NCI-H2196 (cell line): Measurements from ENCODE around the gene TTC12.

Source experiments
- DNase-seq: peaks from one replicate; lab custom pipeline; 2025; ENCODE audit not compliant: unreplicated experiment; lab: John Stamatoyannopoulos, UW

The TTC12 gene, protein sequence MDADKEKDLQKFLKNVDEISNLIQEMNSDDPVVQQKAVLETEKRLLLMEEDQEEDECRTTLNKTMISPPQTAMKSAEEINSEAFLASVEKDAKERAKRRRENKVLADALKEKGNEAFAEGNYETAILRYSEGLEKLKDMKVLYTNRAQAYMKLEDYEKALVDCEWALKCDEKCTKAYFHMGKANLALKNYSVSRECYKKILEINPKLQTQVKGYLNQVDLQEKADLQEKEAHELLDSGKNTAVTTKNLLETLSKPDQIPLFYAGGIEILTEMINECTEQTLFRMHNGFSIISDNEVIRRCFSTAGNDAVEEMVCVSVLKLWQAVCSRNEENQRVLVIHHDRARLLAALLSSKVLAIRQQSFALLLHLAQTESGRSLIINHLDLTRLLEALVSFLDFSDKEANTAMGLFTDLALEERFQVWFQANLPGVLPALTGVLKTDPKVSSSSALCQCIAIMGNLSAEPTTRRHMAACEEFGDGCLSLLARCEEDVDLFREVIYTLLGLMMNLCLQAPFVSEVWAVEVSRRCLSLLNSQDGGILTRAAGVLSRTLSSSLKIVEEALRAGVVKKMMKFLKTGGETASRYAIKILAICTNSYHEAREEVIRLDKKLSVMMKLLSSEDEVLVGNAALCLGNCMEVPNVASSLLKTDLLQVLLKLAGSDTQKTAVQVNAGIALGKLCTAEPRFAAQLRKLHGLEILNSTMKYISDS

DNA sequence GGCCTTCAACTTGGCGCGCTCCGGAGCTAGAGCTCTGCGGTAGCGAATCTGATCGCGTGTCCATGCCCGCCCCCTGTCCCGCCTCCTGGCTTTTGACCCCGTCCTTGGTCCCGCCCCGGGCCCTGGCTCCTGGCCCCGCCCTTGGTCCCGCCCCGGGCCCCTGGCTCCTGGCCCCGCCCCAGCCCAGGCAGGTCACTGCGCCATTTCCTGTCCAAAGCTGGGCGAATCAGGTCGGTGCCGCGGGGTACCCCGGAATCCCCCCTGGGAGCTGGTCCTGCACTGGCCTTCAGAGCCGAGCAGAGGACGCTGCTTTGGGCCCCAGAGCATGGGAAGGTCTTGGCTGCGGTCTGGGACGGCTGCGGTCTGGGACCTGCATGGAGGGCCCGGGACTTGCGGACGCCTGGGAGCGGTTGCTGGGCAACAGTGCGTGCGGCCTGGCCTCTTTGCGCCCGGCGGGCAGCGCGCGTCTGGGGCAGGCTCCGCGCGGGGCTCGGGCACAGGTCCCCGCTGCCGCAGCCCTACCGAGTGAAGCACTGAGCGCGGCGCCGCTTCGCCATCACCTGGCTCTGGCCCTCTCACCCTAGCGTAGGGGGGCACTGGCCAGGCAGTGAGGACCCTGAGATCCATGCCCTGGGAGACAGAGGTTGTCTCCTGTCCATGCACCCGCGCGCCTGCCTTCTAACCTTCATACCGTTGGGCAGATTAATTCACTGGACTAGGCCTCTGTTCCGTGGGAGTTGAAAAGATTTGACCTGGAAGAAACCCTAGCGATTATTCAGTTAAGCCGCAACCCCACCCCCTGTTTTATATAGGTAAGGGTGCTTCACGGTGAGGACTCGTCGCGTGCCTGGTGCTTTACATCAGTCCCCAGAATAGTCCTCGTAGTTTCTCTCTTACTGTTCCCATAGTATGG lies at the start of gene TTC12:
Gene TTC12 (plus strand): TSS at position 195 of the 913 bp plus-strand sequence. CDS start 1,675 bp downstream, outside the sequence.
- DNase-seq = peak; percentile 93

DNA sequence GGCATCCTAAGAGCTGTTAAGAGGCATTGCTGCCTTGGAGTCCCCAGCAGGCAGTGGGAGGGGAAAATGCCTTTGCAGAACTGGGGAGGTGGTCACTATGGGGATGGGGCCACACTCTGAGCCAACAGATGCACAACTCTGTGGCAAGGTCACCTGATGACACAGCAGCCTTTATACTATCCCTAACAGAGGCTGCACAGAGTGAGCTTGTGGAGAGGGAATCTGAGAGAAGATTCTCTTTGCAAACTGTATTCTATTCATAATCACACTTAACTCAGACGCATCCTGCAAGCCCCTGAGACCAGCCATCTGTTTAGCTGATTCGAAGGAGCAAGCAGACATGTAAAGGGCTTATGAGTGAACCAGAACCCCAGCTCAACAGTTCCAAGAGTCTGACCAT lies 49.0 kb upstream of the TTC12 start:
- DNase-seq = no peak

DNA sequence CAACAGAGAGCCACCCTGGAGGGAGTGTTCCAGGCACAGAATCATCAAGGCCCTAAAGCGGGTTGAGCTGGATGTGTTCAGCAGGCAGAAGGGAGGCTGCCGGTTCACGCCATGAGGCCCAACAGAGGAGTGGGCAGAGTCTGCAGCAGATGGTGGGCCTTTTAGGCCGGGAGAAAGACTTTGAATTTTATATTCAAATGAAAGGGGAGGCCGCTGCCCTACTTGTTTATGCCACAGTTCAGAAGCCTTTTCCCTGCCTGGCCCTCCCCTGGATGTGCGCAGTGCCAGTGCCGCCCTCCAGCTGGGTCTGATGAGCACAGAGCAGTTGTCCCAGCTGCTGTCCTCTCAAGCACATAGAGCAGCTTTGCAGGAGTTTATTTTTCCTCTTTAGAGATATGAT lies 46.9 kb upstream of the TTC12 start:
- DNase-seq = no peak

DNA sequence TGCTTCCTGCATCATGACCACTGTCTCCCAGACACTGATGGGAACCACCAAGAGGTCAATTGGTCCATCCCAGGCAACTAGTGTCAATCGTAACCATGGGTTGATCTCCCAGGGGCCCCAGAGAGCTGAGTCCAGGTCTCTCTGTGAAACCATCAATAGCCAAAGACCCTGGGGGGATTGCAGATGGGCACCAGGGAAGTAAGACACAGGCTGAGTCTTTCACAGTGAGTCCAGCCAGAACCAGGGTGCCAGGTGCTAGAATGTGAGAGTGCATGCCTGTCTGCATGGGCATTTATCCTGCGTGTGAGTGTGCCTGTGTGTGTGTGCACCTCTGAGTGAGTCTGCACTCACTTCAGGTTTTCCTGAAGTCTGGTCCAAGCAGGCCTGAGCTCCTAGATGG lies 45.3 kb upstream of the TTC12 start:
- no peak for DNase-seq

DNA sequence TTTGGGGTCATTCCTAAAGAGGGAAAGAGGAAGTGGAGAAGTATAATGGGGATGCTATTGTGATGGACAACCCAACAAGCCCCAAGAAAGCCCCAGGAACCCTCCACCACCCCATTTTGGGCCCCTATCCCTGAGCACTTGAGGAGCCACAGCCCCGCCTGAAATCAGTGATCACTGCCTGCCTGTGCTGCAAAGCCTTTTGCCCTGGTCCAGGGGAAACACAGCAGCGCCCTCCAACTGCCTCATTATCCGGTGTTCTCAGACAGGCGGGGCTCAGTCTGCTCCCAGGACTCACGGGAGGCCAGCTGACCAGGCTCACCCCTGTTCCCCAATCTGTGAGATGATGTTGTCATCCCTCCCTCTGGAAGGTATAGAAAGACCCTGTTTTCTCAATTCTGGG lies 44.7 kb upstream of the TTC12 start:
- no peak for DNase-seq

DNA sequence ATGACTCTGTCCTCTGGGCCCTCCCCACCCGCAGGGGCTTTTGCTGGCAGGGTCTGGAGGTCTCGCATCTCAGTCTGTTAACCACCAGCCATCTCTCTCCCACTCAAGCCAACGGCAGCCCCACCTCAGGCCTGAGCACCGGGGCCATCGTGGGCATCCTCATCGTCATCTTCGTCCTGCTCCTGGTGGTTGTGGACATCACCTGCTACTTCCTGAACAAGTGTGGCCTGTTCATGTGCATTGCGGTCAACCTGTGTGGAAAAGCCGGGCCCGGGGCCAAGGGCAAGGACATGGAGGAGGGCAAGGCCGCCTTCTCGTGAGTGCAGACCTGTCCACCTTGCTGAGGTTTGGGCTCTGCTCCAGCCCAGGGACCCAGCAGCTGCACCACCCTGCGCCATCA lies 44.3 kb upstream of the TTC12 start:
- no peak for DNase-seq

DNA sequence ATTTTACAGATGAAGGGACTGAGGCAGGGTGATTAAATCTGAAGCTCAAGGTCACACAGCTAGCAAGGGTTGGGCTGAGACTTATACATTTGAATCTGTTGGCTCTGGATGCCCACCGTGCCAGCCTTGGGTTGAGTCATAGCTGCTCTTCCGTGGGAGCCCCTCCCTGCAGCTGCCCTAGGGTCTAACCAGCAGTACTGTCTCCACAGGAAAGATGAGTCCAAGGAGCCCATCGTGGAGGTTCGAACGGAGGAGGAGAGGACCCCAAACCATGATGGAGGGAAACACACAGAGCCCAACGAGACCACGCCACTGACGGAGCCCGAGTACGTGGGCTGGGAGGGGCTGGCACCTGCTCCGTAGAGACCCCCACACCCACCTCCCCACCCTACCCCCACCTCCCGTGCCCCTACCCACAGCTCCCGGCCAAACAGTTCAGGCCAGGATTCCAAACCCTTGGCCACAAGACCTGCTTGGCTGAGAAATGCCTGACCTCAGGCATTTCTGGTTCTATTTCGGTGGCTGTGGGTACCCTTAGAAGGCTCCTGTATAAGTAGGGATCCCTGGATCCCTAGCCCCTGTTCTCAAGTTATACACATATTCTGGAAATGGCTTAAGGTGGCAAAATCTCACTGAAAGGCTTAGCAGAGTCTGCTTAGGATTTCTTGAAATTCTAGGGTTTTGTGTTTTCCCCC lies 42.7 kb upstream of the TTC12 start:
- DNase-seq = no peak

DNA sequence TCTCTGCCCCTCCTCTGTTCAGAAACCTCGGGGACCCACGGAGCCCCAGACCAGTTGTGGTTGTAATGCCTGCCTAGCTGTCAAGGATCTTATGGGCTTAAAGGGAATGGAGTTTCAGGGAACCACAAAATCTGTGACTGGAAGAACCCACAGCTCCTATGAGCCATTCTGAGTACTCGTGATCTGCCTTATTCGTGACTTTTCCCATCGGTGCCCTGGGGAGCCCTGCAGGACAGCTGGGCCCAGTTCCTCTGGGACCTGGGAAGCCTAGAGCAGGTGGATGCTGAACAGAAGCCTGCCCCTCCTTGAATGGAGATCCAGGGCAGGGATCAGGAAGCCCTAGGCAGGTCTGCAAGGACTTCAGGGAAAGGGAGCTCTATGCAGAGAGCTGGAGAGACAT lies 42.1 kb upstream of the TTC12 start:
- DNase-seq = no peak

DNA sequence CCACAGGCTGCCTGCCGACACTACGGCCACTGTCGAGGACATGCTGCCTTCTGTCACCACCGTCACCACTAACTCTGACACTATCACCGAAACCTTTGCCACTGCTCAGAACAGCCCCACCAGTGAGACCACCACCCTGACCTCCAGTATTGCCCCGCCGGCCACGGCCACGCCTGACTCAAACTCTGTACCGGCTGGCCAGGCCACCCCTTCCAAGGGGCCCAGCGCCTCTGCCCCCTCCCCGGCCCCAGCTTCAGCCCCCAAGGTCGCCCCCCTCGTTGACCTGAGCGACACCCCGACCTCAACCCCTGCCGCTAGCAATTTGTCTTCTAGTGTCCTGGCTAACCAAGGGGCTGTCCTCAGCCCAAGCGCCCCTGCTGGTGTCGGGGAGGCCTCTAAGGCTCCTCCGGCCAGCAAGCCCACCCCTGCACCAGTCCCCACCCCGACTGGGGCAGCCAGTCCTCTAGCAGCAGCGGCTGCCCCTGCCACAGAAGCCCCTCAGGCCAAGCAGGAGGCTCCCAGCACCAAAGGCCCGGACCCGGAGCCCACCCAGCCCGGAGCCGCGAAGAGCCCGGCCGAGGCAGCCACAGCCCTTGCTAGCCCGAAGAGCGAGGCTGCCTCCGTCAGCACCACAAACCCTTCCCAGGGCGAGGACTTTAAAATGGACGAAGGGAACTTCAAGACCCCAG lies 41.3 kb upstream of the TTC12 start:
- no peak for DNase-seq

DNA sequence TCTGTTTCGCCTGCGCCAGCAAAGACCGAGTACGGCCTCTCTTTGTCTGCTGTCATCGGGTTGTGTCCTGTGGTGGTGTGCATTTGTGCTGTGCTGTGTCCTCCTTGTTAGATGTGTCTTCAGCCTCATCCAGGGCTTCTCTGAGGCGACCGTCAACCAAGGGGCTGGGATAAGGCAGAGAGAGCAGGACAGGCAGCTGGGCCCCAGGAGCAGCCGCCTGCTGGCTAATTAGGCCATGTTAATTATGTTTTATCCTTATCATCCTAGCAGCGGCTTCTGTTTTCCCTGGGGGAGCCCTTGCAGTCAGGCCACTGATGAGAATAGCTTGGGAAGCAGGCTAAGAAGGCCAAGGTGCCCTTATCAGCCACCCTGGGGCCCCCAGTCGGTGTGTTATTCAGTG lies 40.7 kb upstream of the TTC12 start:
- no peak for DNase-seq

DNA sequence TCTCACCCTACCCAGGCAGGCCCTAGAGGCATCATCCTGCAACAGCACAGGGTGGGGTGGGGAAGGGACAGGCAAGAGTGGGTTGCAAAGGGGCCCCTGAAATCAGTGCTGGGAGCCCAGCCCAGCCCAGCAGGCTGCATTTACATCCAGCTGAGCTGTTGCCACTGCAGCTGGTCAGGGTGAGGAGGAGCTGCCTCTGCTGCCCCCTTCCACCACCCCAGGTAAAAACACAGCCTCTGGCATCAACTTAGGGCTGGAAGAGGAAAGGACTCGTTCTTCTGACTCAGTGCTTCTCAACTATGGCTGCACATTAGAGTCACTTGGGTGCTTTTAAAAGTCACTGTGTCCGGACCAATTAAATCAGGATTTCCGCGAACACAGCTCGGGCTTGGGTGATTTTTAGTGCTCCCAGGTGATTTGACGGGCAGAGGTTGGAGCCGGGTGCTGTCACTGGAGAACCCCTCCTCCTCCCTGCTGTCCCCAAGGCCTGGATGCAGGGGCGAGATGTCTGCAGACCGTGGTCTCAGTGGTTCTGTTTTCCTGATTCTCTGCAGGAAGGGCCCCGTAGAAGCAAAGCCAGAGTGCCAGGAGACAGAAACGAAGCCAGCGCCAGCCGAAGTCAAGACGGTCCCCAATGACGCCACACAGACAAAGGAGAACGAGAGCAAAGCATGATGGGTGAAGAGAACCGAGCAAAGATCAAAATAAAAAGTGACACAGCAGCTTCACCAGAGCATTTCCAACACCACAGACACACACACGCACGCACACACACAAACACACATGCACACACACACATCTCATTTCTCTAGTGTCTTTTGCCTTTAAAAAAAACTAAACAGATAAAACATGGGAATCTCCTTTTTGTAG lies 39.4 kb upstream of the TTC12 start:
- DNase-seq = no peak

DNA sequence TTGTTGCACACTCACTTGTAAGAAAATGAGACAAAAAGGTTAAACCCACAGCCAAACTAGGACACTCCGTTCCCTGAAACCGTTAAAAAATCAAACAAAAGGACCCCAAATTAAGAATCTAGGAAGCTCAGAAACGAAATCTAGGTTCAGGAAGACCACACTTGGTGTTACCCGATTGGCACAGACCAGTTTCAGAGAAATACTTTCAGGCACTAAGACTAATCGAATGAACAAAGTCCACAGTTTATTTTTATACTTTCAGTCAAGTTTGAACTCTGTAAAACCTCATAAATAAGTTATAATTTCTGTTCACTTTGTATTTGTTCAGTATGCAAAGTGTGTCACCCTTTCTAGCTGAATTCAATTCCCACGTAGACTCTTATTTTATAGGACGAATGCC lies 38.8 kb upstream of the TTC12 start:
- no peak for DNase-seq

DNA sequence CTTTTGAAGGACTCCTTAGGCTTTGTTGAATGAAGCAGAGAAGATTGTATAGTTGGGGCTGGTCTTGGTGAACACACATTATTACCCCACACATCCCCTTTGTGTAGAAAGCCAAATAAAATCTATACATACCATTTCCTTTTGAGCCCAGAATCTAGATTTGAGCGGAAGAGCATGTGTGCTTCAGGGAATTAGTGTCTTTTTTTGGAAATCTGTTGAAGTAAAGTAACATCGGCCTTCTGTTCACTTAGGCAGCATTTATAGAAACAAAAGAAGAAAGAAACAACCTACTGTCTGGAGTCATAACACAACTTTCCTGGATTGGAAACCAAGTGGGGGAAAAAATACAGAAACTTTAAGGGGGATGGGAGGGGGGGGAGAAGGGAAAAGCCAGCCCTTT lies 37.9 kb upstream of the TTC12 start:
- no peak for DNase-seq

DNA sequence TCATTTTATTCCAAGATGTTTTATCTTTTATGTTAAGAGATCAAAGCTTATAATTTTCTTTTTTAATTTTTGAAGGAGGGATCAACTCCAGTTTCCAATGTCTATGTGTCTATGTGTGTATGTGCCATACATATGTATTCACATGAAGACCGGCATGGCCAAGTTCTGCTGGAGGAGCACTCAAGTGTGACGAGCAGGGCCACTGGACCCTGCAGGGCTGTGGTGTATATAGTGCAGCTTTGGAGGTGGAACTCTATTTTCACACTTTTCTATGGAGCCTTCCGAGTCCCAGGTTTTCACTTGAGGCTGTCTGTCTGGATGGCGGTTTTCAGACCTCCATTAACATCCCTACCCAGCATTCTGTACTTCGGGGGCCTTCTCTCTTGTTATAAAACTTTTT lies 36.5 kb upstream of the TTC12 start:
- DNase-seq = no peak

DNA sequence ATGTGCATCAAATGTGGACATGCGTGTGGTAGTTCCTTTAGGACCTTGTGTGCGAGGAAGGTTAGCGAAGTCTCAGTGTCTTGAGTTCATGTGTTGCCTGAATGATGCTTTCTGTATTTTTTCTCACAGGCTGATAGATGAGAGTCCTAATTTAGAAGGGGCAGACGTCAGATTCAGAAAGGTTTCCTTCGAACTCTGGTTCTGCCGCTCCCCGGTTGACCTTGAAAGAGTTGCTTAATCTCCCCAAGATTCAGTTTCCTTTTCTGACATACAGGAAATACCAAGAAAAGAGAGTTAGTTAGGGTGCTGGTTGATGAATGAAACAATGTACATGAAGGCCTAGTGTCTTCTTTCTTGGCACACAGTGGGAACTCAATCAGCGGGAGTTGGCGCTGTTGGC lies 35.9 kb upstream of the TTC12 start:
- DNase-seq = no peak

DNA sequence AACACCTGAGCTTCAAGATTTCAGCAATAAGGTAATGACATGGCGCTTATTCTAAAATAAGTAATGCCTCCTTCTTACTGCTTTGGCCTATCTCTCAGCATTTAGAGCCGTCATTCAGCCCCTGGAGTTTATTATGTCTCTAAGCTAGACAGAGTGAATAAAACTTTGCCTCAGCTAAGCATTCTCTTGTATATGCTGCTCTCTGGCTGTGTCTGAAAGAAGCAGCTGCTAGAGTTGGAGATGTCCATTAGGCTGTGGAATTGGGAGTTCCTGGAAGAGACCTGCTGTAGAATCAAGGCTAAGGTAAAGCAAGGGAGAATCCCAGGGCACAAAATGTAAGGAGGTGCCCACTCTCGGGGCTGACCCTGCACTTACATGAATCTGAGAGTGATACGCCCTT lies 35.5 kb upstream of the TTC12 start:
- DNase-seq = no peak

DNA sequence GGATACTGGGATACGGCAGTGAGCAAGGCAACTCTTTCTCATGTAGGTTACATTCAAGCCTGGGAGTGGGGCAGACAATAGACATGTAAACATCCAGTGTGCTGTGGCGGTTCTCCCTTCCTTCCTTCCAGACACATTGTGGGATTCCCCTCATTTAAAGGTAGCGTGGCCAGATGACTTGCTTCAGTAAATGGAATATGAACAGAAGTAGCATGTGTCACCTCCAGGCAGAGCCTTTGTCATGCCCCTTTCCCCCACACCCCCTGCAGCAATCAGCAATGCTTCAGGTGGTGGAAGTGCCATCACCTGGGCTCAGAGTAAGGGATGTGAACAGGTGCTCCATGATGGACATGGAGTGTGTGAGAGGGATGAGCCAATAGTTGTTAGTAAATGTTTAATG lies 34.8 kb upstream of the TTC12 start:
- DNase-seq = no peak

DNA sequence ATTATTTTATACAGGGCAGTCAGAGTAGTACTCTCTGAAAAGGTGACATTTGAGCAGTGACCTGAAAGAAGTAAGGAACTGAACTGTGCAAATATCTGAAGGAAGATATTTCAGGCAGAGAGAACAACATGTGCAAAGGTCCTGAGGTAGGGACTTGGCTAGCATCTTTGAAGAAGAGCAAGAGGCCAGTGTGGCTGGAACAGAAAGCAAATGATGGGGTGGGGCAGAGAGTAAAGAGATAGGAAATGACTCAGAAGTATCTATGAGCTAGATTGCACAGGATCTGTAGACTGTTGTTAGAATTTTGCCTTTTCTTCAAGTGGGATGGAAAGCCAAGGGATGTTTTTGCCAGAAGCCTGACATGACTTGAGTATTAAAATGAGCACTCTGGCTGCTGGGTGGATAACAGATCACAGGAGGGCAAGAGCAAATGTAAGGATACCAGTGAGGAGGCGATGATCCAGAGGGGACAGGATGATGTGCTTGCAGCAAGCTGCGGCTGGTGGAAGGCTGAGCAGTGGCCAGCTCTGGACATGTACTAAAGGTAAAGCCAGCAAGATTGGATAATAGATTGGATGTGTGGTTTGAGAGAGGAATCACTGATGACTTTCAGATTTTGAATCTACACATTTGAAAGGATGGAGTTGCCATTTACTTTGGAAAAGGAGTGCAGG lies 33.2 kb upstream of the TTC12 start:
- DNase-seq = no peak

DNA sequence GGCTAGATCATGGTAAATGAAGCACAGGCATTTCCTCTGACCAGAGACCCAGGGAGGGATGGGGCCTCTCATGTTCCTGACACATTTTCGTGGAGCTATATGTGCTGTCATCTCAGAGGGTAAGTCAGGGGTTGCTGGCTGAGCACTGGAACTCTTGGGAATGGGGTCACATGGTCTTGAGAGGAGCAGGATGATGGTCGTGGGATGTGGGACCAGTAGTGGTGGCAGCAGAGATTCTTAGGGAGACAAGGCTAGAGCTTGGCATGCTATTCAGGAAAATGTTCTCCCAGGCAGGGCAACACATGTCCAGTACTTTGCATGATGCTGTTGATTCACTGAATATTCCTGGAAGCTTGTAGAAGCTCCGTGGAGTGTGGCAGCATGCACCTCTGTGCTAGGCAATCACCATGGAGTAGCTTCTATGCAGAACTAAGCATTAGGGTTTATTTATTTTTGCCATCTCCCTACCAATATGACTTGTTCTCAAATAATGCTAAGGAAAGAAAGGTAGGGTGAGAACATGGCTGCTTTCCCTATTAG lies 31.4 kb upstream of the TTC12 start:
- no peak for DNase-seq
